GM19468 (cell line): Measurements from ENCODE around the gene ANKHD1.
"Not testable (repeated sequence)": the region's sequence is repeated elsewhere in the genome, so short reads cannot be mapped to it uniquely, and the experiment has no call there.

ENCODE experiments used
- ATAC-seq: cut with Tn5 transposase; IDR thresholded peaks from one replicate; pipeline ENCODE4 v1.9.1; 2021; ENCODE audit warnings: mild to moderate bottlenecking, moderate library complexity, moderate number of reproducible peaks; ENCODE audit not compliant: unreplicated experiment; ENCODE audit errors: extremely low read depth

The ANKHD1 gene

DNA sequence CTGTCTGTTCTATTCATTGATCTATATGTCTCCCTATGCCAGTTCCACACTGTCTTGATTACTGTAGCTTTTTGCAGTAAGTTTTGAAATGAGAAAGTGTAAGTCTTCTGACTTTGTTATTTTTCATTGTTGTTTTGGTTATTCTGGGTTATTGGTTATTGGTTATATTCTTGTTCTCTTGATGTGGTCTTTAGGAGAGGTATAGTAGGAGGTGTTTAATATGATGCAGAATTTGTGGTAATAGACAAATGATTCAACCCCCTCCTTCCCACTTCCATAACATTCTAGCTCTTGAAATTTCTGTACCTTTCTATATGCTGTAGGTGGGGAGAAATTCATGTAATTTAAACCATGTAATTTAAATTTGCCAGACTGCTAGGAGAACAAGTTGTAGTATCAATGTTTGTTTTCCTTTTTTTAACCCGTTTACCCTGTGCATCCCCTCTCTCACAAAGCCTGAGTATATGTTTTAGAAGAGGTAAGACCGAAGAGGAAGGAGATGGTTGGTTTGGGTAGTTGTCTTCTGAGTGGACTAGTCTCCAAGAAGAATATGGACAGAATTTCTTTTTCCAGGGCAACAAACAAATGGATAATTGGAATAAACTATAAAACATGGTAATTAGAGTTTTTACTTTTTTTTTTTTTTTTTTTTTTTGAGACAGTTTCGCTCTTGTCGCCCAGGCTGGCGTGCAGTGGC lies 19.2 kb downstream of the ANKHD1 start:
- ATAC-seq: no peak

DNA sequence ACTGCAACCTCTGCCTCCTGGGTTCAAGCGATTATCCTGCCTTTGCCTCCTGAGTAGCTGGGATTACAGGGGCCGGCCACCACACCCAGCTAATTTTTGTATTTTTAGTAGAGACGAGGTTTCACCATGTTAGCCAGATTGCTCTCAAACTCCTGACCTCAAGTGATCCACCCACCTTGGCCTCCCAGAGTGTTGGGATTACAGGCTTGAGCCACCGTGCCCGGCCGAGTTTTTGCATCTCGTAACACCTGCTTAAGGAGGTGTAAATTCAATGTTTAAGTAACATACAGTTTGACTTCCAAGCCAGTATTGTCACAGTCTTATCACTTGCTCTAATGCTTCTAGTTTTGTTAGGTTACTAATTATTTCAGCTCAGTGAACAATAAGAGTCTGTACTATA lies 19.7 kb downstream of the ANKHD1 start:
- ATAC-seq: not testable (repeated sequence)

DNA sequence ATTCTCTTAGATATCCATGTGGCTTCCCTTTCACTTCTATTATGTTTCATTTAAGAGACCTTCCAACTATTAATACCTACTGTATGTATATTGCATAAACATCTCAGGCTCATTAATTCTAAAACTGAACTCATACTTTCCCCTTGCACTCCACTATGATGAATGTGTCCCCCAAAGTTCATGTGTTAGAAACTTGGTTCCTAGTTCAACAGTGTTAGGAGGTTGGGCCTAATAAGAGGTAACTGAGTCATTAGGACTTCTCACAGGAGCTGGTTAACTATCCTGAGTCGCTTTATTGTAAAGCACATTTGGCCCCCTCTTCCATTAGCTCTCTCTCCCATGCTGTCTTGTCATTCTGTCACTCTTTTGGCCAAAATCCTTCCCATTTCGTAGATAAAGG lies 22.0 kb downstream of the ANKHD1 start:
- no peak for ATAC-seq

DNA sequence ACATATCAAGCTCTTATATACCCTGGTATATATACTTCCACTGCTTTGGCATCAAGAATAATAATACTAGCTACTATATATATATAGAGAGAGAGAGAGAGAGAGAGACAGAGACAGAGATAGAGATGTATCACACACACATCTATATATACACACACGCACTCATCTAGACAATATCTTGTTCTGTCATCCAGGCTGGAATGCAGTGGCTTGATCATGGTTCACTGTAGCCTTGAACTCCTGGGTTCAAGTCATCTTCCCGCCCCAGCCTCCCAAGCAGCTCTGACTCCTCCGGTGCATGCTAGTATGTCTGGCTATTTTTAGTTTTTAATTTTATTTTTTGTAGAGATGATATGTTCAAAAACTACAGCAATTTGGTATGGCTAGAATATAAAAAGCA lies 22.5 kb downstream of the ANKHD1 start:
- ATAC-seq: no peak

DNA sequence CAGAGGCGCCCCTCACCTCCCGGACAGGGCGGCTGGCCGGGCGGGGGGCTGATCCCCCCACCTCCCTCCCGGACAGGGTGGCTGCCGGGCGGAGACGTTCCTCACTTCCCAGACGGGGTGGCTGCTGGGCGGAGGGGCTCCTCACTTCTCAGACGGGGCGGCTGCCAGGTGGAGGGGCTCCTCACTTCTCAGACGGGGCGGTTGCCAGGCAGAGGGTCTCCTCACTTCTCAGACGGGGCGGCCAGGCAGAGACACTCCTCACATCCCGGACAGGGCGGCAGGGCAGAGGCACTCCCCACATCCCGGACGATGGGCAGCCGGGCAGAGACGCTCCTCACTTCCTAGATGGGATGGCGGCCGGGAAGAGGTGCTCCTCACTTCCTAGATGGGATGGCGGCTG lies 26.1 kb downstream of the ANKHD1 start:
- not testable (repeated sequence) for ATAC-seq

DNA sequence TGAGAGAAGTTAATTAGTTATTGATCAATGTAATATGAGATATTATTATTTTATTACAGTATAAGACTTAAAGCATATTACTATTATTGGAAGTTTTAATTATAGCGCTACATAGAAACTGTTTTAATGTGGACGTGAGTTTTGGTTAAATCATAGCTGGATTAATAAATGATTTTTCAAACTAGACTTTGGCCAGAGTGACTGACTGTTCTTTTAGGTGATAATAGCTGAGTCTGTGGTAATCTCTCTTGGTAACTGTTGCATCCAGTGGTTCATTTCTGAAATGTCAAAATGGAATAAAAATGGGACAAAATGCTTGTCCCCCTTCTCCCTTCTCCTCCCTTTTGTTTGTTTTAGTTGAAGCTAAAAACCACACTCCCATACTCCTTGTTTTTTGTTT lies 28.1 kb downstream of the ANKHD1 start:
- no peak for ATAC-seq

DNA sequence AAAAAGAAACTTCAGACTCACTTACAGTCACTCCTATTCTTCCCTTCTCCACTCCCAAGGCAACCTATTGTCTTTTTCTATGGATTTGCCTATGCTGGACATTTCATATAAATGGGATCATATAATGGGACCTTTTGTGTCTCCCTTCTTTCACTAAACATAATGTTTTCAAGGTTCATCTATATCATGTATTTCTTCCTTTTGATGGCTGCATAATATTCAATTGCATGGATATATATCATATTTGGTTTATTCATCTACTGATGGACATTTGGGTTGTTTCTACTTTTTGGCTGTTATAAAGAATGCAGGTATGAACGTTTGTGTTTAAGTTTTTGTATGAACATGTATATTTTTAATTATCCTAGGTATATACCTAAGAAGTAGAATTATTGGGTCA lies 30.6 kb downstream of the ANKHD1 start:
- no peak for ATAC-seq

DNA sequence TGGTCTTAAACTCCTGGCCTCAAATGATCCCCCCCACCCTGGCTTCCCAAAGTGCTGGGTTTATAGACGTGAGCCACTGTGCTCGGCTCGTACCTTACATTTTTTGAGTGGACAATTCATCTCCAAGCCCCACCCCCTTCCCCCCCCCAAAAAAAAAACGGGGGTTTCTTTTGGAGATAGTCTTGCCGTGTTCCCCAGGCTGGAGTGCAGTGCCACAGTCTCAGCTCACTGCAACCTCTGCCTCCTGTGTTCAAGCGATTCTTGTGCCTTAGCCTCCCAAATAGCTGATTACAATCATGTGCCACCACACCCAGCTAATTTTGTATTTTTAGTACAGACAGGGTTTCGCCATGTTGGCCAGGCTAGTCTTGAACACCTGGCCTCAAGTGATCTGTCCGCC lies 31.3 kb downstream of the ANKHD1 start:
- ATAC-seq: no peak

DNA sequence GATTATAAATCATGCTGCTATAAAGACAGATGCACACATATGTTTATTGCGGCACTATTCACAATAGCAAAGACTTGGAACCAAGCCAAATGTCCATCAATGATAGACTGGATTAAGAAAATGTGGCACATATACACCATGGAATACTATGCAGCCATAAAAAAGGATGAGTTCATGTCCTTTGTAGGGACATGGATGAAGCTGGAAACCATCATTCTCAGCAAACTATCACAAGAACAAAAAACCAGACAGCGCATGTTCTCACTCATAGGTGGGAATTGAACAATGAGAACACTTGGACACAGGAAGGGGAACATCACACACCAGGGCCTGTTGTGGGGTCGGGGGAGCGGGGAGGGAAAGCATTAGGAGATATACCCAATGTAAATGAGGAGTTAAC lies 55.7 kb downstream of the ANKHD1 start:
- ATAC-seq: not testable (repeated sequence)

DNA sequence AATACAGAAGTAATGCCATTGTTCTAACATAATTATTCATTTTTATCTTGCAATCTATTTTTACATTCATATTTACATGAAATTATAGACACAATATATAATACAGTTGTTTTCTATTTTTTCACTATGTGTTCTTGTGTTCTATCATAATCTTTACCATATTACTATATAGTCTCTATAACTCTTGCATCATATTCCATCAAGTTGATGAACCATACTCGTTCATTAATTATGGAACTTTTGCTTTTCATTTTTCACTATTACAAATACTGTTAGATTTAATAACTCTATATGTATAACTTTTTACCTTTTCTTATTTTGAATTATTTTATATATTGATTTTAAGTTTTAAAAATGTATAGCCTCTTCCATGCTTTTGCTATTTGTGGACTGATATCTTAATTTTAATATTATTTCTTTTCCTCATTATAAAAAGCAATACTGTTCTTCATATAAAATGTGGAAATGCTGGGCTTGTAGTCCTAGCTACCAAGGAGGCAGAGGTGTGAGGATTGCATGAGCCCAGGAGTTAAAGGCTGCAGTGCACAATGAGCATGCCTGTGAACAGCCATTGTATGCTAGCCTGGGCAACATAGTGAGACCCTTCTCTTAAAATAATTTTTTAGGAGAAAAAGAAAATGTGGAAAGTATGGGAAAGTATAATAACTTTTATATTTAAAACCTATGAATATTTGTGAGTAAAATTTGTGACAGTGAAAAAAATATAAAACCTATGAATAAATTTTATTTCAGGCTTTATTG lies 65.5 kb downstream of the ANKHD1 start:
- ATAC-seq: no peak

DNA sequence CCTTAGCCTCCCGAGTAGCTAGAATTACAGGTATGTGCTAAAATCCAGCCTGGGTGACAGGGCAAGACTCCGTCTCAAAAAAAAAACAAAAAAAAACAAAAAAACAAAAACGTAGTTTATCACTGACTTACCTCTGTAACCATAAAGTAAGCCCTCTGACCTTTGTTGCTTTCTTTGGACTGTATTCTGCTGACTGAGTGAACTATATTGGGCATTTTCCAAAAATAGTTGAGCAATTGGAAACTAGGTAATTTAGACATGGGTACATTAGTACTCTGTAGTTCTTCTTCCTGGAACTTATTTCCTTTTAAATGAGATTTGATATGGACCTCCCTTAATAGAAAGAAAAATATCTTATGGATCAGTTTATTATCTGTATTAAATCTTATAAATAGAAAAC lies 66.6 kb downstream of the ANKHD1 start:
- no peak for ATAC-seq

DNA sequence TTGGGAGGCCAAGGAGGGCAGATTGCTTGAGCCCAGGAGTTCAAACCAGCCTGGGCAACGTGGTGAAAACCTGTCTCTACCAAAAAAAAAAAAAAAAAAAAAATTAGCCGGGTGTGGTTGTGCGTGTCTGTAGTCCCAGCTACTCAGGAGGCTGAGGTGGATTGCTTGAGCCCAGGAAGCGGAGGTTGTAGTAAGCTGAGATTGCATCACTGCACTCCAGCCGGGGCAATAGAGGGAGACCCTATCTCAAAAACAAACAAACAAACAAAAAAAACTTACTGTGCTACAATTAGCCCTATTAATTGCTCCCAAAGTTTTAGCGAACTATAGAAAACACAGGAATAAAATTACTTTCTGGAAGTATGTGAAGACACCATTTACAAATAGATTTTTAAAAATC lies 67.6 kb downstream of the ANKHD1 start:
- ATAC-seq: no peak

DNA sequence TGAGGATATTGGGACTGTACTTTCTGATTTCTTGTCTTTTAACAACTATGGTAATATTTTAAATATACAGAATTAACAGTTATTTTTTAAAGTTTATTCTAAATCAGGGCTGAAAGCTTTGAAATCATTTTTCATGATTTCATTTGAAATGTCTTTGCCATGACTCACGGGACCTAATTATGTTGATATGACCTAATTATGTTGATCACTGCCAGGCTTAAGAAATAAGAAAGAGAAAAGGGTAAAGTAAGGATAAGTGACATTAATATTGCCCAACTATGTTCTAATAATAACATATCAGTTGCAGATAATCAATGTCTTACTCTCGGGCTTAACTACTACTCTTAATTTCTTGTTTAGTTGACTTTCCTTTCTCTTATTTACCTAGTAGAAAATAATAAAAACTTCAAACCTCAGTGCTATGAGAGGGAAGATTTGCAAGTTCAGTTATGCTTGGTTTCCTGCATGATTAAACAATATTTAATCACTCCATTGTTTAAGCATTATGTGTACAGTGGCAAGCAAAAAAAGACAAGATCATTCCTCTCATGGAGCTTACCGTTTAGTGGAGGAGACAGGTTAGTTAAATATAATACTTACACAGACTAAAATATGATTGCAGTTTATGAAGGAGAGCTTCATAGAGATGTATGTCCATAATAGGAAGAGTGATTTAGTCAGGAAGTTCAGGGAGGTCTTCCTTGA lies 78.8 kb downstream of the ANKHD1 start:
- no peak for ATAC-seq

DNA sequence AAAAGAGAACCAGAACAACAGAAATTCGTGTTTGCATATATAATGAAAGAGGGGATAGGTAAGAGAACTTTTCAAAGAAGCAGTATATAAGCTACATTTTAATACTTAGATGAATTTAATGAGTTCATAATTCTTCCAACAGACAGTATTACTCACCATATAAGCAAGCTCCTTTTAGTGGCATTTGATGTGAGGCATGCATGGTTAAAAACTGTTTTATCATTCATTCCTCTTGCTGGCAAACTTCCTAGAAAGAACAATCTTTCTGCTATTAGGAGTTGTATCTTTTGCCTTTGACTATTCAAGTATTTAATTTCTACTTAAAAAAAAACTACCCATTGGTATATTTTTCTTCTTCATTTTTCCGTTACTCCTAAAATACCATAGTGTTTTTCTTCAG lies 80.1 kb downstream of the ANKHD1 start:
- ATAC-seq: no peak

DNA sequence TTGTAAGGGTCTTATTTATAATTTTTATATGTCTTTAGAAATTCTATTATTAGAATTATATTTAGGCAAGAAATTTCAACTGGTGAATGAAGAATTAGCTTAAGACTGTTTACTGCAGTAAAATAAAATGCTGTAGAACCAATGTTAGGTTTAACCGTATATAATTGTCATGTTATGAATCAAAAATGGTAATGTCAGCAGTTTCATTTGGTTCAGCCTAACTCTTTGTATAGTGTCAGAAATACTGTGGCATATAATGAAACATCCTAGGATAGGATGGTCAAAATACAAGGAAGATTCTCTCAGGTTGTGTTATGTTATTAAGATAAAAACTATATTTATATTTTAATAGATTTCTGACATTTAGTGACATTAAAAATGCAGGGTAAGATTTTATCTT lies 81.4 kb downstream of the ANKHD1 start:
- ATAC-seq: no peak

DNA sequence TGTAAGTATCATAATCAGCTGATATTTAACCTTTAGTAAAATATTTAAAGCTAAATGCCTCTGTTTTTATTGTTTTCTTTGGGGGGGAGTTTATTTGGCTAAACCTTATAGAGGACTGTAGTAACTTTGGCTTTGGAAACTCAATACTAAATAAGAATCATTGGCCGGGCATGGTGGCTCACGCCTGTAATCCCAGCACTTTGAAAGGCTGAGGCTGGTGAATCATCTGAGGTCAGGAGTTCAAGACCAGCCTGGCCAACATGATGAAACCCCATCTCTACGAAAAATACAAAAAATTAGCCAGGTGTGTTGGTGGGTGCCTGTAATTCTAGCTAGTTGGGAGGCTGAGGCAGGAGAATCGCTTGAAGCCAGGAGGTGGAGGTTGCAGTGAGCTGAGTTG lies 86.5 kb downstream of the ANKHD1 start:
- not testable (repeated sequence) for ATAC-seq

DNA sequence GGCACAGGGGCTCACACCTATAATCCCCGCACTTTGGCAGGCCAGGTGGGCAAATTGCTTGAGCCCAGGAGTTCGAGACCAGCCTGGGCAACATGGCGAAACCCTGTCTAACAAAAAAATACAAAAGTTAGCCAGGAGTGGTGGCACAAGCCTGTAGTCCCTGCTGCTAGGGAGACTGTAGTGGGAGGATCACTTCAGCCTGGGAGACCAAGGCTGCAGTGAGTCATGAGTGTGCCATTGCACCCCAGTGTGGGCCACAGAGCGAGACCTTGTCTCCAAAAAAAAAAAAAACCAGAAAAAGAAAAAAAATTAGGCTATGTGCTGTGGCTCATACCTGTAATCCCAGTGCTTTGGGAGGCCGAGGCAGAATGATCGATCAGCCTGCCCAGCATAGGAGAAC lies 87.3 kb downstream of the ANKHD1 start:
- no peak for ATAC-seq

DNA sequence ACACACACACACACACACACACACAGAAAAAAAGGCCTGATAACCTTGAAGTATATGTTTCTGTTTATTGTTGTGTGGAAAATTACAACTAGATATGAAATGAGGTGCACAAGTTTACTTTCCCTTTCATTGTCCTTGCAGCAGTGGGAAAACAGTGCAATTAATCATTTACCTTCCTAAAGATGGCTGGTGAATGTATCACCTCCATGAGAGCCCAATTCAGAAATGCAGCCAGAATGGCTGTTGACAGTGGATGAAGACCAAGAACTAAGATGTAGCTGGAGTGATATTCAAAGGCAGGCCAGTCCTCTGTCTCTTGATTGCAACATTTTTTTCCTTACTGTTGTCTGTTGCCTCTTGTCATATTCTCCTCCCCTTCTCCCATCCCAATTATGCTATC lies 96.3 kb downstream of the ANKHD1 start:
- ATAC-seq: no peak

DNA sequence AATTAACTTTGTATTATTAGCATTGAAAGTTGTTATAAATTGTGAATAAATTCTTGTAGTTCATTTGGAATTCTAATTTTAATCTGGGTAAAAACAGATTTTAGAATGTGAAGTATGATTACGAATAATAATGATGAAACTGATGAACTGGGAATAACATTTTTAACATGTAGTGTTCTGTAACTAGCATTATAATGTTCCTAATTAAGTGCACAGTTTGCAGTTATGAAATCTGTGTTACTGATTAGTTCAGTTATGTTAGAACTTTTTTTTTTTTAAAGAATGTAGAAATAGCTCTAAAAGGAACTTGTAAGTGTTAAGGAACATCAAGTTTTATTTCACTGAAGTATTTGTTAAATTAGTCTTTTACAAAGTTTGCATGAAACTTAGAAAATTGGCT lies 97.0 kb downstream of the ANKHD1 start:
- no peak for ATAC-seq

DNA sequence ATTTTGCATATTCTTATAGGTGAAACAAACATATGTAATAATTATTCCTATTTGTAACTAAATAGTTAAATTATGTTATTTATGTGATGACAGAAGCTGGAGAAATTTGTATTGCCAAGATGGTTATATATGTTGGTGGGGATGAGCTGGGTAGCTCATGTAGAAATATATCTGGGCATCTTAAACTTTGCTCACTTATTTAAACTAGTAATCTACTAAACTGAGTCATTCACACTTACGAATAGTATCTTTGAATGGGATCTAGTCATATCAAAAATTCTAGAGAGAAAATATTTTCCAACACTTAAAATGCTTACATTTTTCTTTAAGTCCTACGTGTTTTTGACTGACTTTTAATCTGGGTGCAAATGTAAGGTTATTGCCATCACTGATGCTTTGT lies 101.2 kb downstream of the ANKHD1 start:
- ATAC-seq: no peak

DNA sequence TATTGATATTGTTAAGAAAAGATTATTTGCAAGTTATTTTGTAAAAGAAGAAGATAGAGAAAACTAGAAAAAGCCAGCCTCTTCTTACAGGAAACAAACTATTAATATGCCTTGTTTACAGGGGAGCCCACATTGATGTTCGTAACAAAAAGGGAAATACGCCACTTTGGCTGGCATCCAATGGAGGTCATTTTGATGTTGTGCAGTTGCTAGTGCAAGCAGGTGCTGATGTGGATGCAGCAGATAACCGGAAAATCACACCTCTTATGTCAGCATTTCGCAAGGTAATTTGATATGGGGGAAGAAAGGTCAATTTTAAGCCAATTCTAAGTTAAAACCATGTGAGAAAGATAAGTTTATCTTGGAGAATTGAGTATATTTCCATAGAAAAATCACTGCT lies 108.3 kb downstream of the ANKHD1 start:
- no peak for ATAC-seq
